Measurements from ENCODE around the gene THAP3. TPM values are rescaled to one million over a fixed set of nuclear protein-coding genes. Genes with fewer than 3 reads are reported as not detected.

Gene THAP3
- total and polyA plus RNA-seq, 9 of the 15 experiments (the other 6 are each of a cell fraction or from before 2014, with no cell fraction given): 1.9 to 31.2 (median 18.2) TPM

GRCh38 chr1:6613361-6614018, 11.2 kb upstream of the THAP3 start, which contains the start of gene PHF13 (continued):
- TF ChIP-seq CUX1 (CRISPR knock-in tag; IDR thresholded peaks at IDR 0.05): no peak
- no peak for TF ChIP-seq RFX7 (CRISPR knock-in tag; IDR thresholded peaks at IDR 0.05)
- no peak; a peak in 1 of 6 replicates for TF ChIP-seq CTCF (IDR thresholded peaks at IDR 0.05 in 2 of 3, conservative IDR thresholded peaks at IDR 0.05 in 1 of 3; ENCODE audit: insufficient read depth in 2 of 3, low read depth in 1 of 3, low read length in 3 of 3)
- TF ChIP-seq RFX1 (IDR thresholded peaks at IDR 0.05): no peak
- TF ChIP-seq TCF3 (CRISPR knock-in tag; IDR thresholded peaks at IDR 0.05): no peak
- TF ChIP-seq, protein P1, sequence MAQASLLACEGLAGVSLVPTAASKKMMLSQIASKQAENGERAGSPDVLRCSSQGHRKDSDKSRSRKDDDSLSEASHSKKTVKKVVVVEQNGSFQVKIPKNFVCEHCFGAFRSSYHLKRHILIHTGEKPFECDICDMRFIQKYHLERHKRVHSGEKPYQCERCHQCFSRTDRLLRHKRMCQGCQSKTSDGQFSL (CRISPR knock-in tag; IDR thresholded peaks at IDR 0.05): no peak
- TF ChIP-seq, protein P1 (tag; IDR thresholded peaks at IDR 0.05): peak in 1 of 2 experiments; percentile 17; a peak in 1 of 4 replicates
- TF ChIP-seq OTX1 (CRISPR knock-in tag; IDR thresholded peaks at IDR 0.05): no peak
- TF ChIP-seq WHSC1 (IDR thresholded peaks at IDR 0.05; ENCODE audit: low read length): no peak
- no peak; the same call in 1 of the 2 replicates for TF ChIP-seq NR3C1 (CRISPR knock-in tag; IDR thresholded peaks at IDR 0.05)
- peak in 1 of 2 experiments; percentile 88; a peak in 1 of 4 replicates for TF ChIP-seq KDM4B (IDR thresholded peaks at IDR 0.05; ENCODE audit: borderline replicate concordance in 2 of 2, low read depth in 1 of 2)
- TF ChIP-seq MCM2 (IDR thresholded peaks at IDR 0.05; ENCODE audit: low read depth): no peak
- TF ChIP-seq NRF1 (conservative IDR thresholded peaks at IDR 0.05 in 1 of 2, IDR thresholded peaks at IDR 0.05 in 1 of 2): peak; percentile 76 to 80
- no peak for TF ChIP-seq ZNF561 (CRISPR knock-in tag; conservative IDR thresholded peaks at IDR 0.05)
- no peak for TF ChIP-seq ZNF785 (CRISPR knock-in tag; IDR thresholded peaks at IDR 0.05)
- TF ChIP-seq PCBP1 (IDR thresholded peaks at IDR 0.05; ENCODE audit: low read depth, low read length, poor library complexity, severe bottlenecking): peak; percentile 91
- peak; percentile 97 for TF ChIP-seq ZBTB1 (CRISPR knock-in tag; IDR thresholded peaks at IDR 0.05; ENCODE audit: borderline replicate concordance, low read depth)
- TF ChIP-seq TCF7 (IDR thresholded peaks at IDR 0.05; ENCODE audit: borderline replicate concordance): 0 out of 2 replicates have a peak, but pooled peaks have one; percentile 12
- no peak for TF ChIP-seq PTTG1 (tag; IDR thresholded peaks at IDR 0.05; ENCODE audit: low read depth)
- no peak for TF ChIP-seq HDAC2 (IDR thresholded peaks at IDR 0.05)

Measured in K562 (cell line).